ENCODE data around the gene KMT2C. TPM values are rescaled to one million over a fixed set of nuclear protein-coding genes. Genes with fewer than 3 reads are reported as not detected.

KMT2C gene
- total and polyA plus RNA-seq, 2 of the 8 experiments (the other 6 are each of a cell fraction or from before 2014, with no cell fraction given), result 9.1 to 40.8 TPM

- H2BK5ac ChIP-seq (ENCODE audit: low read depth, low read length), result no peak overlapping the region
- H2BK20ac ChIP-seq (ENCODE audit: low read length), result no peak overlapping the region
- no peak overlapping the region for H4K5ac ChIP-seq (ENCODE audit: insufficient read length, low read depth, low read length)
- H2AK5ac ChIP-seq (ENCODE audit: low read depth, low read length), result no peak overlapping the region
- no peak overlapping the region for H3K14ac ChIP-seq (ENCODE audit: insufficient read length)
- FAIRE-seq, result no peak
- H3K23me2 ChIP-seq (ENCODE audit: low read depth, low read length), result no peaks in the 10 kb centered on the region
- no peak overlapping the region for H2BK15ac ChIP-seq (ENCODE audit: low read length)
- DNase-seq (ENCODE audit: low read depth in 1 of 2, low spot score in 2 of 2), result no peak
- H3K79me1 ChIP-seq (ENCODE audit: low read depth, low read length), result no peaks in the 10 kb centered on the region
- no peak overlapping the region for H3K18ac ChIP-seq (ENCODE audit: extremely low read depth, low read length)
- H3K36me3 ChIP-seq (ENCODE audit: control insufficient read depth in 2 of 4, insufficient read depth in 4 of 4, low read length in 3 of 4), result peaks cover 13 to 55% (median 32%) of the 10 kb centered on the region in 4 experiments
- H3K27me3 ChIP-seq (replicated peaks in 1 of 4; ENCODE audit: control insufficient read depth in 3 of 4, extremely low read depth in 1 of 4, insufficient read depth in 3 of 4, low read length in 3 of 4), result no peaks in the 10 kb centered on the region
- no peak overlapping the region for H3K23ac ChIP-seq (ENCODE audit: insufficient read length)
- no peaks in the 10 kb centered on the region for H3K4me1 ChIP-seq (replicated peaks in 1 of 4; ENCODE audit: control insufficient read depth in 3 of 4, insufficient read depth in 4 of 4, low read length in 3 of 4)
- no peak overlapping the region for H3K9ac ChIP-seq (replicated peaks in 1 of 4; ENCODE audit: extremely low read depth in 1 of 4, low read depth in 3 of 4, low read length in 3 of 4)
- no peak overlapping the region for H2AFZ ChIP-seq (ENCODE audit: low read length)
- H3K79me2 ChIP-seq (ENCODE audit: control insufficient read depth in 1 of 2, insufficient read depth in 2 of 2, low read length in 2 of 2), result no peaks in the 10 kb centered on the region
- no peak overlapping the region for H3K4ac ChIP-seq (replicated peaks; ENCODE audit: insufficient read length, low read depth, low read length)
- 95% methylated on average over 2 of the region's 2 CpGs; no CpG with 5 or more reads in 1 of the 2 experiments for WGBS, 2 experiments (ENCODE audit: extremely low coverage in 1 of 2, insufficient coverage in 1 of 2, insufficient read length in 1 of 2, insufficient replicate concordance in 2 of 2, low coverage in 1 of 2, low lambda C conversion rate in 2 of 2, missing lambda C conversion rate in 1 of 2)
- H4K91ac ChIP-seq (replicated peaks; ENCODE audit: insufficient read length, low read length), result no peak overlapping the region
- CTCF ChIA-PET (ENCODE audit: partially characterized antibody), result no interaction called here
- no peak overlapping the region for H2BK12ac ChIP-seq (ENCODE audit: low read depth, low read length)
- H4K8ac ChIP-seq (ENCODE audit: extremely low read depth, insufficient read depth, low read length), result no peak overlapping the region
- H3K9me3 ChIP-seq (ENCODE audit: insufficient read depth in 2 of 2, low read depth in 1 of 2, low read length in 1 of 2), result no peaks in the 10 kb centered on the region
- H3K56ac ChIP-seq (replicated peaks; ENCODE audit: insufficient read length, low read depth, low read length), result no peak overlapping the region
- POLR2A ChIA-PET (ENCODE audit: partially characterized antibody), result no interaction called here
- TF ChIP-seq ZNF274 (IDR thresholded peaks at IDR 0.05; ENCODE audit: borderline replicate concordance, extremely low read depth, low read length), result no peak
- TF ChIP-seq GTF2F1 (IDR thresholded peaks at IDR 0.05; ENCODE audit: borderline replicate concordance, low read depth, low read length), result no peak
- TF ChIP-seq CHD2 (IDR thresholded peaks at IDR 0.05; ENCODE audit: low read length), result no peak
- no peak for TF ChIP-seq CEBPB (IDR thresholded peaks at IDR 0.05; ENCODE audit: low read depth, low read length)
- no peak for TF ChIP-seq RXRA (IDR thresholded peaks at IDR 0.05; ENCODE audit: insufficient read depth, low read depth, low read length)
- TF ChIP-seq RAD21 (IDR thresholded peaks at IDR 0.05 in 1 of 2, conservative IDR thresholded peaks at IDR 0.05 in 1 of 2; ENCODE audit: low read depth in 2 of 2, low read length in 2 of 2), result no peak
- TF ChIP-seq CTBP2 (IDR thresholded peaks at IDR 0.05; ENCODE audit: borderline replicate concordance, insufficient read depth, insufficient read length, low read length), result no peak
- no peaks in the 10 kb centered on the region for H4K20me1 ChIP-seq (replicated peaks in 1 of 2; ENCODE audit: control insufficient read depth in 1 of 2, insufficient read depth in 2 of 2, low read length in 2 of 2)
- H3K4me2 ChIP-seq (ENCODE audit: insufficient read depth in 1 of 2, low read depth in 2 of 2, low read length in 2 of 2), result no peak overlapping the region
- H3K4me3 ChIP-seq (ENCODE audit: extremely low read depth in 1 of 4, insufficient read depth in 2 of 4, low read depth in 3 of 4, low read length in 4 of 4), result no peak overlapping the region
- no peak overlapping the region for H2BK120ac ChIP-seq (replicated peaks; ENCODE audit: low read depth, low read length)
- no peak overlapping the region for H3K27ac ChIP-seq (ENCODE audit: low read depth, low read length)
Observed at GRCh38 chr7:152176797-152177196, 259.0 kb downstream of the KMT2C start.

Measured in H1 (cell line).